Kasumi-1 (cell line): ENCODE results near the gene DBF4B.

Experiments
- DNase-seq, 2 experiments: peaks; one replicate each; lab custom pipeline; 2025; lab: John Stamatoyannopoulos, UW

DBF4B gene

GRCh38 chr17:44777394-44778348, 69.2 kb downstream of the DBF4B start:
- no peak for DNase-seq

- no peak for DNase-seq
Observed at GRCh38 chr17:44778656-44779210, 70.3 kb downstream of the DBF4B start.

GRCh38 chr17:44779211-44780025, 71.0 kb downstream of the DBF4B start:
- DNase-seq = peak; percentile 79 to 87

GRCh38 chr17:44780161-44780560, 71.7 kb downstream of the DBF4B start:
- DNase-seq = no peak

DNA sequence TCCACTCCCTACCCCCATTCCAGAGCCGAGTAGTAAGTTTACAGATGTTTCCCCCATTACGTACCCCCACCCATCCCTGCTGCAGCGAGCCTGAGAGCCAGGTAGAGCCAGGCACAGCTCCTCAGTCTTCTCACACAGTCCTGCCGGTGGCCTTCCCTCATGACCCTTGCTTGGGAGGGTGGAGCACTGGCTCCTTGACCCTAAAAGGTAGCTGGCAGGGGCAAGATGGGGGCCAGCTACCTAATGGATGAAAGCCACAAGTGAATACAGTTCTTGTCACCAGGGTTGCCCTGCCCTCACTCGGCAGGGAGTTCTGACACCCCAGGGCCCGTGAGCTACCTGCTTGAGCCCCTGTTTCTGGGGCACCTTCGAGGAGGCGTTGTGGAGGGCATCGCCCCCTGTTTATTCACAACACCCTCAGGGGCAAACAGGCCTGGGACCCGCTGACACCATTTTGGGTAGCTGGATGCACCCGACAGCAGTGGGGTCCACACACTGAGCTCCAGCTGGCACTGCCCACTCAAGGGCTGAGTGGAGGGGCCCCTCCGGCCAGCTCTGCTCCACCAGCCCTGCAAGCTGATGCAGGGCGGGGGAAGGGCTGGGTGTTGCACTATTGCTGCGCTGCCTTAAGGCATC, 72.5 kb downstream of the DBF4B start:
- no peak for DNase-seq

- no peak for DNase-seq
Observed at GRCh38 chr17:44781551-44782325, 73.3 kb downstream of the DBF4B start.

DNA sequence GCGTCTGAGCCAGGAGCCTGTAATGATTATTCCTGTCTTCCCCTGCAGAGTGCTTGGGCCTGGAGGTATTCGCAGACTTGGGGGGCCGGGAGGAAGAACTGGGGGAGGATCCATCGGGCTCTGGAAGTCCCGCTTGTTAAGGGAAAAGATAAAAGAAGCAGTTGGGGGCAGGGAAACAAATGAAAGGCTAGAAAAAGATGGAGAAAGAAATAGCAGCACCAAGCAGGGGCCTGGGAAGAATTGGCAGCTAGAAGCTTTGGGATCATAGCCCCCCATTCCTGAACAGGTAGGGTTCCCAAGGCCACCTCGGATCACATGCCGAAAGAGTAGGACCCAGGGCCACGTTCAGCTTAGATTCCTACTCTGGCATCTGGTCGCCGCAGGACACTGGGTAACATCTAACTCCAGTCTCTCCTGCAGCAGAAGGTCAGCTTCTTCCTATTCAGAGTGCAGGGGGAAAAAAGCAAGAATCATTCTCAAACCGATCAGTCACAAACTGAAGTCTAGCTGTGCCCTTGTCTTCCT, 73.9 kb downstream of the DBF4B start:
- DNase-seq = no peak

DNA sequence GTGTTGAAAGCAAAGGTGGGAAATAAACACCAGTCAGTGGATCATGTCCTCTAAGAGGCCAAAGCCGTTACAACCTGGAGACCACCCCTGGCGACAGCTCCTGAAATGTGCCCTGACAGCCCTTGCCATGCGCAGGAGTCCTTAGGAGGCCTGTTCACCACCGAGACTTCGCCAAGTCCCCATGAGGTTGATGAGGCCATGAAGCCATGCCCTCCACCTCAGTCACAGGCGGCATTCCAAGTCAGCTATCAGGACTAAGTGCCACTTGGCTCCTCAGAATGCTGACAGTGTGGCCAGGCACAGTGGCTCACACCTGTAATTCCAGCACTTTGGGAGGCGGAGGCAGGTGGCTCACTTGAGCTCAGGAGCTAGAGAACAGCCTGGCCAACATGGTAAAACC, 77.5 kb downstream of the DBF4B start:
- DNase-seq = no peak

DNA sequence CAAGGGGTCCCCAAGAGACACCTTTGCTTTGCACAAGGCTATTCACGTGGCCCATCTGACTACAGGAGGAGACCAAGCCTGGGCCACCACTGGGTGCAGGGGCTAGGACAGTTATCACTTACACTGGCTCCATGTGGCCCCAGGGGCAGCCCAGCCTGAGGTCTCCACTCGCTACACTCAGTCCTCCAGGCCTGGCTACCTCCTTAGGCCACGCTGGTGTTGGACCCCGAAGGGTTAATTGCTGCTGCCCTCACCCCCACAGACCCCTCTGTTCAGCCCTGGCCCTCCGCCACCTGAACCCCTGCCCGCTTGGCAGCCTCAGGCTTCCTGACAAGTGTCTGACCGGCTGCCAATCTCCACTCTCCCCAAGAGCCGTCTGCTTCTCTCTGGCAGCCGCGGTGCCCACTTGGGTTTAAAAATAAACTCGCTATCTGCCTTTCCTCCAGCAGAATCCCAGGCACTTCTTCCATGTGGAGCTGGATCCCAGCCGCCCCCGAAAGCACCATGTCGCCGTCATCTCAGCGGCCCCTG, 78.2 kb downstream of the DBF4B start:
- no peak for DNase-seq

GRCh38 chr17:44787271-44787940, 78.9 kb downstream of the DBF4B start:
- DNase-seq = no peak

DNA sequence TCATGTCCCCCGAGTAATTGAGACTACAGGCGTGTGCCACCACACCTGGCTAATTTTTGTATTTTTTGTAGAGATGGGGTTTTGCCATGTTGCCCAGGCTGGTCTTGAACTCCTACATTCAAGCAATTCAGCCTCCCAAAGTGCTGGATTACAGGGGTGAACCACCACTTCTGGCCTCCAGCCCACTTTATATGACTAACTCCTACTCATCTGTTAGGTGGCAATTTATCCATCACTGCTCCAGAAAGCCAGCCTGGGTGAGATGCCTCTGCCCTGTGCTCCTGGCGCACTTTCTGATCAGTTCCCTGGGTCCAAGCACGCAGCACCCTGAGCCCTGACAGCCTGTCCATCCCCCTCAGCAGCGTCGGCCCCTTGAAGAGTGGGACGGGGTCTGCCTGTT, 79.7 kb downstream of the DBF4B start:
- no peak for DNase-seq

DNA sequence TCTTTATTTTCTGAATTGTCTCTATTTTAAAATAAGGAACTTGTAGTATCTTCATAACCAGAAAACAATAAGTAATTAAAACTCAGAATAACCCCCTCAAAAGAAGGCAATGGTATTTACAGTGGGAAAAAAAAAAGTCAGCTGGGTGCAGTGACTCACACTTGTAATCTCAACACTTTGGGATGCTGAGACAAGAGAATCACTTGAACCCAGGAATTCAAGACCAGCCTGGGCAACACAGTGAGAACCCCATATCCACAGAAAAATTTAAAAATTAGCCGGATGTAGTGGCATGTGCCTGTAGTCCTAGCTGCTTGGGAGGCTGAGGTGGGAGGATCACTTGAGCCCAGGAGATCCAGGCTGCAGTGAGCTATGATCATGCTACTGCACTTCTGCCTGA, 83.8 kb downstream of the DBF4B start:
- no peak for DNase-seq

GRCh38 chr17:44793885-44794842, 85.7 kb downstream of the DBF4B start:
- no peak for DNase-seq

- DNase-seq = peak; percentile 57 to 68
Observed at GRCh38 chr17:44794851-44795413, 86.5 kb downstream of the DBF4B start.

DNA sequence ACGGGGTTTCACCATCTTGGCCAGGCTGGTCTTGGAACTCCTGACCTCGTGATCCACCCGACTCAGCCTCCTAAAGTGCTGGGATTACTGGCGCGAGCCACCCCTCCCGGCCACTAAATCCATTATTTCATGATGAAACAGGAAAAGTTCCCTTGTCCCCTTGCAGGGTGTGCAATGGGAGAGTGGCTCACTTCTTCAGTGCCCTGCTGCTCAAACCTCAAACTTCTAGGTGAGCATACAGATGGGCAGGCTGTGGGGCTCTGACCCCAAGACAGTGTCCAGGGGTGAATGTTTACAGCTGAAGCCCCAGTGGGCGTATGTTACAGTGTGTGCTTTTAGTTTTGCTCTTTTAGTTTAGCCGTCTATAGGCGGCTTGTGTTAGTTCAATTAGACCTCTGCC, 87.0 kb downstream of the DBF4B start:
- DNase-seq = no peak

DNA sequence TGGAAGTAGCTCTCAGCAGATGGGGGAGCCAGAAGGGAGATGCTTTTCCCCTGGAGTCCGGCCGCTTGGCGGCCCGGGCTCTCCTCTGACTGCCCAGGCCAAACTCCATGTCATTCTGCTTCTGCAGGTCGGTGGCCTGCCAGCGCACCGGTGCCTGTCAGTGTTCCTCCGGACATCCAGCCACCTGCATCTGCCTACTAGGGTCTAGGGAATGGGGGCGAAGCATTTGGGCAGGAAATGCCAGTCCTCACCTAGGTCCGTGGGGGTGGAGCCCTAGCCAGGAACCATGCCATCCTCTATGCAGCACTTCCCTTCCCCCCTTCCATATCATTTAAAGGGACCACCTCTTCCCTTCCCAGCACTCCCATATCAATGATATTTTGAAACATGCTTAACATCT, 87.5 kb downstream of the DBF4B start:
- no peak for DNase-seq

- no peak for DNase-seq
Observed at GRCh38 chr17:44796731-44797130, 88.3 kb downstream of the DBF4B start.

GRCh38 chr17:44797802-44798201, 89.3 kb downstream of the DBF4B start:
- DNase-seq = no peak

GRCh38 chr17:44798356-44798755, 89.9 kb downstream of the DBF4B start:
- DNase-seq = no peak
